Measurements from ENCODE around the gene RNF141.

The RNF141 gene

GRCh38 chr11:10540915-10541560, at the start of gene RNF141:
Gene RNF141, minus strand, starts transcription at chr11:10541187. Its CDS starts 7,029 bp downstream, at chr11:10534158.
- peak in 55 of 56 donors; percentile 59 to 97 (median 88) for DNase-seq

GRCh38 chr11:10590218-10590915, 49.4 kb upstream of the RNF141 start:
- no peak for DNase-seq

GRCh38 chr11:10588904-10589303, 47.9 kb upstream of the RNF141 start:
- no peak for DNase-seq

- no peak for DNase-seq
Observed at GRCh38 chr11:10587995-10588394, 47.0 kb upstream of the RNF141 start.

GRCh38 chr11:10587388-10587787, 46.4 kb upstream of the RNF141 start:
- DNase-seq, result no peak

- no peak for DNase-seq
Observed at GRCh38 chr11:10584071-10584501, 43.1 kb upstream of the RNF141 start.

GRCh38 chr11:10581481-10582019, 40.6 kb upstream of the RNF141 start:
- peak in 14 of 56 donors; percentile 7 to 63 (median 25) for DNase-seq

GRCh38 chr11:10580623-10581022, 39.6 kb upstream of the RNF141 start:
- DNase-seq, result no peak

GRCh38 chr11:10579700-10580099, 38.7 kb upstream of the RNF141 start:
- no peak for DNase-seq

- DNase-seq, result no peak
Observed at GRCh38 chr11:10576035-10576398, 35.0 kb upstream of the RNF141 start.

GRCh38 chr11:10575346-10576034, 34.5 kb upstream of the RNF141 start:
- no peak for DNase-seq

- no peak for DNase-seq
Observed at GRCh38 chr11:10573556-10573955, 32.6 kb upstream of the RNF141 start.

GRCh38 chr11:10573028-10573427, 32.0 kb upstream of the RNF141 start:
- DNase-seq, result no peak

GRCh38 chr11:10572533-10572932, 31.5 kb upstream of the RNF141 start:
- no peak for DNase-seq

- peak in 2 of 56 donors; percentile 3 to 13 for DNase-seq
Observed at GRCh38 chr11:10568486-10568941, 27.5 kb upstream of the RNF141 start, which contains the start of gene LYVE1. Gene LYVE1, minus strand, starts transcription at chr11:10568665. Its CDS starts 133 bp downstream, at chr11:10568532.

- DNase-seq, result no peak
Observed at GRCh38 chr11:10567446-10567845, 26.5 kb upstream of the RNF141 start.

GRCh38 chr11:10566257-10566957, 25.4 kb upstream of the RNF141 start:
- DNase-seq, result no peak

GRCh38 chr11:10565493-10565892, 24.5 kb upstream of the RNF141 start:
- no peak for DNase-seq

GRCh38 chr11:10564696-10565318, 23.8 kb upstream of the RNF141 start:
- DNase-seq, result no peak

- DNase-seq, result no peak
Observed at GRCh38 chr11:10564030-10564429, 23.0 kb upstream of the RNF141 start.

GRCh38 chr11:10561947-10562346, 21.0 kb upstream of the RNF141 start:
- no peak for DNase-seq
